Measurements from ENCODE around the gene PZP. TPM values are rescaled to one million over a fixed set of nuclear protein-coding genes. Genes with fewer than 3 reads are reported as not detected.
A peak's percentile ranks its signal among the peaks of the same experiment; 100 is the strongest.

PZP gene
- total and polyA plus RNA-seq, 10 of the 15 experiments (the other 5 are each of a cell fraction or from before 2014, with no cell fraction given): not detected

GRCh38 chr12:9099552-9100190 lies 108.5 kb downstream of the PZP start (continued):
- TF ChIP-seq BCL3 (IDR thresholded peaks at IDR 0.05; ENCODE audit: borderline replicate concordance, insufficient read depth, low read depth, low read length, poor library complexity, severe bottlenecking) (no peak), ASH2L (IDR thresholded peaks at IDR 0.05; ENCODE audit: borderline replicate concordance, low read depth) (no peak), PKNOX1 (IDR thresholded peaks at IDR 0.05) (no peak), ATF7 (IDR thresholded peaks at IDR 0.05; ENCODE audit: low read depth) (no peak), NR2F1 (conservative IDR thresholded peaks at IDR 0.05) (no peak), LARP7 (IDR thresholded peaks at IDR 0.05) (no peak), SUPT20H (IDR thresholded peaks at IDR 0.05; ENCODE audit: borderline replicate concordance, control insufficient read depth, low read depth, low read length) (no peak), TARDBP (IDR thresholded peaks at IDR 0.05; ENCODE audit: borderline replicate concordance) (no peak)

MicroRNA genes within 50 kb of the gene (microRNA counts, 767-probe panel; counts per million panel counts)
- microRNA hsa-miR-1244: 1,585 counts per million, percentile 60 among the panel's probes with 10 or more counts

Small RNA genes lying within 50 kb of the gene (microRNA-seq; reads per million reads assigned to microRNA genes)
- not detected for gene MIR1244-3

Other genes starting within 250 kb of the PZP start
- 3.3 and 5.2 TPM in 2 replicates for gene KLRG1, start 218.8 kb downstream of the PZP start, total RNA-seq (2014; rRNA removed)
- gene KLRG1, start 218.8 kb downstream of the PZP start, total RNA-seq (2014; rRNA removed; fragmentation: Illumina TruSeq; extraction: Trizol): 2.4 and 3.5 TPM in 2 replicates
- 2.1 and 2.3 TPM in 2 replicates for gene KLRG1, start 218.8 kb downstream of the PZP start, total RNA-seq (2021)
- gene KLRG1, start 218.8 kb downstream of the PZP start, polyA plus RNA-seq (2011; rRNA removed): 5.5 and 7.3 TPM in 2 replicates
- 3.4 and 3.7 TPM in 2 replicates for gene KLRG1, start 218.8 kb downstream of the PZP start, polyA plus RNA-seq (2014; fragmentation: Illumina TruSeq; extraction: Trizol)
- 1 to 10 TPM; 6.3 to 6.5 TPM for gene KLRG1, start 218.8 kb downstream of the PZP start, polyA plus RNA-seq (2014; fragmentation: Nextera tagmentation; extraction: Ambion mirVana)
- 2.4 and 2.7 TPM in 2 replicates for gene KLRG1, start 218.8 kb downstream of the PZP start, polyA plus RNA-seq (2014; rRNA removed)
- 1 to 10 TPM; 4.0 to 4.5 TPM for gene KLRG1, start 218.8 kb downstream of the PZP start, polyA plus RNA-seq (2016; fragmentation: Nextera tagmentation; extraction: Ambion mirVana)
- not detected in 2 replicates for gene A2M, start 92.5 kb downstream of the PZP start, total RNA-seq (2014; rRNA removed)
- gene A2M, start 92.5 kb downstream of the PZP start, total RNA-seq (2014; rRNA removed; fragmentation: Illumina TruSeq; extraction: Trizol): not detected in 2 replicates
- 2.0 and 3.5 TPM in 2 replicates for gene A2M, start 92.5 kb downstream of the PZP start, total RNA-seq (2021)
- gene A2M, start 92.5 kb downstream of the PZP start, polyA plus RNA-seq (2011; rRNA removed): 0.04 and 0.10 TPM in 2 replicates
- not detected in 2 replicates for gene A2M, start 92.5 kb downstream of the PZP start, polyA plus RNA-seq (2014; fragmentation: Illumina TruSeq; extraction: Trizol)
- not detected for gene A2M, start 92.5 kb downstream of the PZP start, polyA plus RNA-seq (2014; fragmentation: Nextera tagmentation; extraction: Ambion mirVana)
- 0.03 TPM in 1 of 2 replicates, not detected in the other for gene A2M, start 92.5 kb downstream of the PZP start, polyA plus RNA-seq (2014; rRNA removed)
- gene A2M, start 92.5 kb downstream of the PZP start, polyA plus RNA-seq (2016; fragmentation: Nextera tagmentation; extraction: Ambion mirVana): under 1 TPM; 0.20 to 0.69 TPM